ENCODE measurements around the gene RANBP3L. TPM values are rescaled to one million over a fixed set of nuclear protein-coding genes. Genes with fewer than 3 reads are reported as not detected.

Gene RANBP3L
- polyA plus RNA-seq, 1 of the 3 experiments (the other 2 are of a cell fraction) = not detected

DNA sequence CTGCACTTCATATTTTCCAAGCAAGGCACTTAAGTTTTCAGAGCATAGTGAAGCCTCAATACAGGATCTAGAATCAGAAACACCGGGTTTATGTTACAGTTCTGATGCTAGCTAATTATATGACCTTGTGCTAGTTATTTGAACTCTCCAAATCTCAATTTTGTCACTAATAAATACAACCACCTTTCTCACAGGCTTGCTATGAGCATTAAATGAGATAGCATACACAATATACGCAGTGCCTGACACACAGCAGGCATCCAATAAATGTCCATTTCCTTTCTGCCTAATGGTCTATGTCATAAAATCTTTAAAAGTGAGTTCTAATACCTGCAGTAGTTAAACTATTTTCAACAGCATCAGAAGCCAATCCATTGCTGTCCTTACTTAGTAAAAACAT lies 92.9 kb downstream of the RANBP3L start:
- Histone ChIP-seq H3K9ac (no peak overlapping the region), H3K79me2 (ENCODE audit: insufficient read depth) (no peaks in the 10 kb centered on the region)
- WGBS (ENCODE audit: low lambda C conversion rate) = 93% methylated on average over 2 of the region's 2 CpGs

More for the DNA sequence above, 92.9 kb downstream of the RANBP3L start:
- Histone ChIP-seq H3K4me3 (ENCODE audit: low read depth in 2 of 2, low read length in 1 of 2) (no peak overlapping the region), H3K4me2 (no peak overlapping the region), H2AFZ (ENCODE audit: low read depth) (no peak overlapping the region), H4K20me1 (ENCODE audit: insufficient read depth) (no peaks in the 10 kb centered on the region), H3K27ac (ENCODE audit: low read depth in 2 of 2, low read length in 1 of 2) (no peak overlapping the region), H3K27me3 (ENCODE audit: insufficient read depth) (no peaks in the 10 kb centered on the region), H3K36me3 (replicated peaks in 1 of 2; ENCODE audit: control insufficient read depth in 1 of 2, insufficient read depth in 2 of 2, low read length in 1 of 2) (peaks cover 39 to 48% of the 10 kb centered on the region in 2 experiments), H3F3A (replicated peaks; ENCODE audit: insufficient read depth) (peaks cover 8% of the 10 kb centered on the region), H3K9me3 (no peaks in the 10 kb centered on the region), H3K4me1 (ENCODE audit: control insufficient read depth in 1 of 2, insufficient read depth in 2 of 2, low read depth in 1 of 2, low read length in 1 of 2) (no peaks in the 10 kb centered on the region), H3K9me2 (no peaks in the 10 kb centered on the region)
- no peak for TF ChIP-seq MXI1 (IDR thresholded peaks at IDR 0.05; ENCODE audit: low read depth, low read length)
- no peak for TF ChIP-seq TEAD4 (IDR thresholded peaks at IDR 0.05; ENCODE audit: borderline replicate concordance, insufficient read depth)
- no peak for TF ChIP-seq RAD21 (IDR thresholded peaks at IDR 0.05; ENCODE audit: low read length)
- no peak for TF ChIP-seq EP300 (IDR thresholded peaks at IDR 0.05; ENCODE audit: borderline replicate concordance in 1 of 2, low read depth in 1 of 2, low read length in 1 of 2)
- TF ChIP-seq RFX5 (IDR thresholded peaks at IDR 0.05; ENCODE audit: low read length) = no peak
- TF ChIP-seq POLR2AphosphoS5 (IDR thresholded peaks at IDR 0.05; ENCODE audit: low read depth, low read length) = no peak
- TF ChIP-seq TCF12 (IDR thresholded peaks at IDR 0.05) = no peak
- no peak for TF ChIP-seq FOXM1 (IDR thresholded peaks at IDR 0.05; ENCODE audit: low read depth)
- TF ChIP-seq GATA2 (CRISPR knock-in tag; IDR thresholded peaks at IDR 0.05) = no peak
- TF ChIP-seq CHD2 (IDR thresholded peaks at IDR 0.05; ENCODE audit: low read length, partially characterized antibody) = no peak
- TF ChIP-seq USF2 (IDR thresholded peaks at IDR 0.05; ENCODE audit: borderline replicate concordance, low read depth, low read length) = no peak
- no peak for TF ChIP-seq TAF1 (IDR thresholded peaks at IDR 0.05; ENCODE audit: borderline replicate concordance, low read depth, low read length)
- TF ChIP-seq, protein P1, sequence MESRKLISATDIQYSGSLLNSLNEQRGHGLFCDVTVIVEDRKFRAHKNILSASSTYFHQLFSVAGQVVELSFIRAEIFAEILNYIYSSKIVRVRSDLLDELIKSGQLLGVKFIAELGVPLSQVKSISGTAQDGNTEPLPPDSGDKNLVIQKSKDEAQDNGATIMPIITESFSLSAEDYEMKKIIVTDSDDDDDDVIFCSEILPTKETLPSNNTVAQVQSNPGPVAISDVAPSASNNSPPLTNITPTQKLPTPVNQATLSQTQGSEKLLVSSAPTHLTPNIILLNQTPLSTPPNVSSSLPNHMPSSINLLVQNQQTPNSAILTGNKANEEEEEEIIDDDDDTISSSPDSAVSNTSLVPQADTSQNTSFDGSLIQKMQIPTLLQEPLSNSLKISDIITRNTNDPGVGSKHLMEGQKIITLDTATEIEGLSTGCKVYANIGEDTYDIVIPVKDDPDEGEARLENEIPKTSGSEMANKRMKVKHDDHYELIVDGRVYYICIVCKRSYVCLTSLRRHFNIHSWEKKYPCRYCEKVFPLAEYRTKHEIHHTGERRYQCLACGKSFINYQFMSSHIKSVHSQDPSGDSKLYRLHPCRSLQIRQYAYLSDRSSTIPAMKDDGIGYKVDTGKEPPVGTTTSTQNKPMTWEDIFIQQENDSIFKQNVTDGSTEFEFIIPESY (IDR thresholded peaks at IDR 0.05; ENCODE audit: borderline replicate concordance, low read depth) = no peak
- TF ChIP-seq EZH2phosphoT487 (IDR thresholded peaks at IDR 0.05; ENCODE audit: borderline replicate concordance, low read depth) = no peak
- no peak for TF ChIP-seq SMC3 (IDR thresholded peaks at IDR 0.05; ENCODE audit: low read depth, low read length)
- no peak for TF ChIP-seq CTCF (IDR thresholded peaks at IDR 0.05)
- TF ChIP-seq, protein P2, sequence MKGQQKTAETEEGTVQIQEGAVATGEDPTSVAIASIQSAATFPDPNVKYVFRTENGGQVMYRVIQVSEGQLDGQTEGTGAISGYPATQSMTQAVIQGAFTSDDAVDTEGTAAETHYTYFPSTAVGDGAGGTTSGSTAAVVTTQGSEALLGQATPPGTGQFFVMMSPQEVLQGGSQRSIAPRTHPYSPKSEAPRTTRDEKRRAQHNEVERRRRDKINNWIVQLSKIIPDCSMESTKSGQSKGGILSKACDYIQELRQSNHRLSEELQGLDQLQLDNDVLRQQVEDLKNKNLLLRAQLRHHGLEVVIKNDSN (IDR thresholded peaks at IDR 0.05; ENCODE audit: borderline replicate concordance, low read depth) = no peak
- POLR2A ChIA-PET = no interaction called here
- CTCF ChIA-PET = no interaction called here
- DNase-seq = no peak
